Adrenal gland (tissue), 5 donors: Measurements from ENCODE around the gene C15orf39.

Source experiments
- POLR2A ChIP-seq, 2 donors: fragments of 450-650 bp; IDR thresholded peaks; one replicate each; pipeline ENCODE4 v1.6.1; 2017; ENCODE audit warnings: antibody characterized with exemption in 2 of 2, mild to moderate bottlenecking in 2 of 2, moderate library complexity in 1 of 2
- TF ChIP-seq, protein P1 (sequence below), 6 experiments: fragments of 450-650 bp in 4 of 6; fragments of 200-600 bp in 2 of 6; sonication (generic) in 1 of 6; IDR thresholded peaks; 1 replicate in 5 of 6; 2 replicates in 1 of 6; pipeline versions ENCODE4 v1.5.1 to v1.8.0; 2016 to 2021; ENCODE audit warnings: antibody characterized with exemption in 6 of 6, mild to moderate bottlenecking in 2 of 6, moderate library complexity in 1 of 6
- donor health status: DM: no; HTN: no; CAD: no.

DNA sequence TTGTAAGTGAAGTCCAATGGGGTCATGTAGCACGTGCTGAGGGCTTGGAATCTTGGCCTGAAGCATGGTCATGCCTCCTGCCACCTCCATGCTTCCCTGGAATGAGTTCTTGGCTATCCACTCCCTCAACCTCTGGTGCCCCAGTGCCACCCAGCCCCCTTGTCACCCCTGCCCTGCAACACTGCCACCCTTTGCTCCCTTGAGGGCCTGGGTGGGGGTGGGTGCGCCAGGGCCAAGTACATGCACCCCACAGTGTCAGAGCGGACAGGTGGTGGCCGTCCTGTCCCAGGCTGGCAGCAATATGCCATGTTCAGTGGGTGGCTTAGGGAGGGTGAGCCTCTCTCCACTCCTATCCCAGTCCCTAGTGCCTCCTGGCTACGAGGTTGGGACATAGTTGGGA, 27.6 kb upstream of the C15orf39 start:
- TF ChIP-seq, protein P1, sequence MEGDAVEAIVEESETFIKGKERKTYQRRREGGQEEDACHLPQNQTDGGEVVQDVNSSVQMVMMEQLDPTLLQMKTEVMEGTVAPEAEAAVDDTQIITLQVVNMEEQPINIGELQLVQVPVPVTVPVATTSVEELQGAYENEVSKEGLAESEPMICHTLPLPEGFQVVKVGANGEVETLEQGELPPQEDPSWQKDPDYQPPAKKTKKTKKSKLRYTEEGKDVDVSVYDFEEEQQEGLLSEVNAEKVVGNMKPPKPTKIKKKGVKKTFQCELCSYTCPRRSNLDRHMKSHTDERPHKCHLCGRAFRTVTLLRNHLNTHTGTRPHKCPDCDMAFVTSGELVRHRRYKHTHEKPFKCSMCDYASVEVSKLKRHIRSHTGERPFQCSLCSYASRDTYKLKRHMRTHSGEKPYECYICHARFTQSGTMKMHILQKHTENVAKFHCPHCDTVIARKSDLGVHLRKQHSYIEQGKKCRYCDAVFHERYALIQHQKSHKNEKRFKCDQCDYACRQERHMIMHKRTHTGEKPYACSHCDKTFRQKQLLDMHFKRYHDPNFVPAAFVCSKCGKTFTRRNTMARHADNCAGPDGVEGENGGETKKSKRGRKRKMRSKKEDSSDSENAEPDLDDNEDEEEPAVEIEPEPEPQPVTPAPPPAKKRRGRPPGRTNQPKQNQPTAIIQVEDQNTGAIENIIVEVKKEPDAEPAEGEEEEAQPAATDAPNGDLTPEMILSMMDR (IDR thresholded peaks at IDR 0.05): no peak
- TF ChIP-seq POLR2A (IDR thresholded peaks at IDR 0.05): no peak
